Measurements from ENCODE around the gene TFCP2. TPM values are rescaled to one million over a fixed set of nuclear protein-coding genes. Genes with fewer than 3 reads are reported as not detected.

Gene TFCP2
- total and polyA plus RNA-seq, 4 experiments from 2014 or later, result 6.0 to 40.0 (median 25.9) TPM

DNA sequence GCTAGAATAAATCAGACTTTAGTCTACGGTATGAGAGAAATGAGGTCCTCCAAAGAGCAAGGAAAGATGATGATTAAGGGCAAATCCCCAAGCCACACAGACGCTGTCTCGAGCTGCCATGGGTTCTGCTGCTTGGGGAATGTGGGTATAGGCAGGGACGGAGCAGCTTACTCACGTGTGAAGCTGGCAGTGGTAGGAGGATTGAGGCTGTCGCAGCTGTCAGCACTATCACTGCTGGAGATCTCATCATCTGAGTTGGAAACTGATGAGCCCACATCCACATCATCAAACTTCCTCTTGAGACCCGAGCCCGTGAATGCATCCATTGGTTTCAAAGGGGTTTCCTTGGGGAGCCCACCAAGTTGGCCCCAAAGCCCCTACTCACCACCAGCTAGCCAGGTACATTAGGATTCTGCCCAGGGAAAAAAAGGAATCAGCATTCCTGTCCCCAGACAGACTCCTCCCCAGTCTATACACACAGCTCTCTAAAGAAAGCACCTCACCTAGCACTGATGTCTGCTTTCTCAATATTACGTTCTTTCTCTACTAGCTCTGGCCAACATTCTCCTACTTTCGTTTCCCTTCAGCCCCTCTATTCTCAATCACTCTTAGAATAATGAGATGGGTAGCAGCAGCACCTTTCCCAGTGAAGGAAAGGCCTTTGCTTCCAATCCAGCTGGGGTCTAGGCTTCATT lies 96.6 kb downstream of the TFCP2 start:
- Histone ChIP-seq H3K36me3 (ENCODE audit: insufficient read depth, low read length) (peaks cover 14% of the 10 kb centered on the region), H3K27ac (ENCODE audit: low read depth, low read length) (no peak overlapping the region), H3K27me3 (ENCODE audit: insufficient read depth, low read length) (no peaks in the 10 kb centered on the region), H3K4me3 (ENCODE audit: low read length in 2 of 2) (no peak overlapping the region), H3K9me3 (ENCODE audit: control insufficient read depth in 1 of 2, low read length in 2 of 2) (no peaks in the 10 kb centered on the region), H3K4me1 (ENCODE audit: insufficient read depth, low read length) (peaks cover 9% of the 10 kb centered on the region)
- POLR2A ChIA-PET (ENCODE audit: partially characterized antibody), result interaction anchor here (1.6 kb wide), 1 partner anchor 141 kb away, joined by 4 read pairs; the partner anchor contains the start of gene POU6F1
- Mint-ChIP-seq H3K9me3 (peaks cover 0 to 1% (median 0%) of the 10 kb centered on the region in 8 donors), H3K4me3 (peak overlapping the region in 2 of 8 donors; percentile 46 to 52), H3K27ac (peak overlapping the region; percentile 47 to 90 (median 70)), H3K36me3 (peaks cover 7 to 27% of the 10 kb centered on the region in 2 donors), H3K4me1 (peaks cover 21 to 40% (median 32%) of the 10 kb centered on the region in 4 donors), H3K27me3 (no peaks in the 10 kb centered on the region)
- CTCF ChIA-PET (ENCODE audit: partially characterized antibody), result interaction anchor here (1.1 to 1.7 kb wide), 4 partner anchors 14 to 311 kb away, joined by 3 to 4 read pairs (median 3); no protein-coding TSS in a partner anchor
- intact Hi-C loops (cut with micrococcal nuclease), result no loop called here
- DNase-seq, result no peak

DNA sequence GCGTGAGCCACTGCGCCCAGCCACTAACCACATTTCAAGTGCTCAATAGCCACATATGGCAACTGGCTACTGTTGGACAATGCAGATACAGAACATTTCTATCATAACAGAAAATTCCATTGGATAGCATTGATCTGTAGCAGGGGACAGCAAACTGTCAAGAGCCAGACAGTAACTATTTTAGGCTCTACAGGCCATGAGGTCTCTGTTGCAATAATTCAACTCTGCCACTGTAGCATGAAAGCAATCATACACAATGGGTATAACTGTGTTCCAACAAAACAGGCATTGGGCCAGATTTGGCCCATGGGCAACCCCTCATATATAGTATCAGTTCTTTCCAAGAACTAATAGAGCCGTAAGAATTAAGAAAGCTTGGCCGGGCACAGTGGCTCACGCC lies 97.5 kb downstream of the TFCP2 start:
- no peaks in the 10 kb centered on the region for H3K27me3 Mint-ChIP-seq
- Histone ChIP-seq H3K27me3 (ENCODE audit: insufficient read depth, low read length) (no peaks in the 10 kb centered on the region), H3K27ac (ENCODE audit: low read depth, low read length) (no peak overlapping the region), H3K36me3 (ENCODE audit: insufficient read depth, low read length) (peaks cover 15% of the 10 kb centered on the region), H3K4me3 (ENCODE audit: low read length in 2 of 2) (no peak overlapping the region), H3K9me3 (ENCODE audit: control insufficient read depth in 1 of 2, low read length in 2 of 2) (no peaks in the 10 kb centered on the region), H3K4me1 (ENCODE audit: insufficient read depth, low read length) (peaks cover 8% of the 10 kb centered on the region)
- ChIA-PET POLR2A (ENCODE audit: partially characterized antibody) (interaction anchor here (1.2 kb wide), 1 partner anchor 8 kb away, joined by 3 read pairs; no protein-coding TSS in a partner anchor), CTCF (ENCODE audit: partially characterized antibody) (interaction anchor here (1.1 kb wide), 1 partner anchor 310 kb away, joined by 3 read pairs; no protein-coding TSS in a partner anchor)
- no peak for DNase-seq
- H3K36me3 Mint-ChIP-seq, result peaks cover 7 to 29% of the 10 kb centered on the region in 2 donors
- intact Hi-C loops (cut with micrococcal nuclease), result no loop called here
- peak overlapping the region in 1 of 7 donors; percentile 70 for H3K27ac Mint-ChIP-seq
- H3K9me3 Mint-ChIP-seq, result peaks cover 0 to 1% (median 0%) of the 10 kb centered on the region in 8 donors
- peak overlapping the region in 1 of 8 donors; percentile 13 for H3K4me3 Mint-ChIP-seq
- peaks cover 17 to 35% (median 26%) of the 10 kb centered on the region in 4 donors for H3K4me1 Mint-ChIP-seq

DNA sequence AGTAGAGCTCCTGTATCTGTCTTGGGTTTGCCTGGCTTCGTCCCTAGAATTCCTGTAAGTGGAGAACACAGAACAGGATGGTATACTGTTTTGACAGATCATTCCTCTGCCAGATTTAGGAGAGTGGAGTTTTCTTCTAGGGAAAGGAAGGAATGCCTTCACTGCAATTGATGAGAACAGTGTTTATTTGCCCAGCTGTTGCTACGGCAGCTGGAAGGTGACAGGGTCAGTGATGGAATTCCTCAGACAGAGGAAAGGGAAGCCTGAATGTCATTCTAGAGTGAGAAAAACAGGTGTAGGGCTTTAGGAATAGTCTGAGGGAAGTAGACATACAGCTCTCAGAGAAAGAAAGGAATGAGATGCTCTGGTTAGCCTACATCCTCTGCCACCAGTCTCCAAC lies 101.3 kb downstream of the TFCP2 start:
- intact Hi-C loops (cut with micrococcal nuclease), result no loop called here
- Histone ChIP-seq H3K27me3 (ENCODE audit: insufficient read depth, low read length) (no peaks in the 10 kb centered on the region), H3K36me3 (ENCODE audit: insufficient read depth, low read length) (peaks cover 26% of the 10 kb centered on the region), H3K4me3 (ENCODE audit: low read length in 2 of 2) (no peak overlapping the region), H3K27ac (ENCODE audit: low read depth, low read length) (no peak overlapping the region), H3K4me1 (ENCODE audit: insufficient read depth, low read length) (peaks cover 8% of the 10 kb centered on the region), H3K9me3 (ENCODE audit: control insufficient read depth in 1 of 2, low read length in 2 of 2) (no peaks in the 10 kb centered on the region)
- H3K36me3 Mint-ChIP-seq, result peaks cover 19 to 47% of the 10 kb centered on the region in 2 donors
- POLR2A ChIA-PET (ENCODE audit: partially characterized antibody), result no interaction called here
- no peaks in the 10 kb centered on the region for H3K27me3 Mint-ChIP-seq
- H3K27ac Mint-ChIP-seq, result peak overlapping the region in 1 of 7 donors; percentile 12
- H3K9me3 Mint-ChIP-seq, result no peaks in the 10 kb centered on the region
- H3K4me3 Mint-ChIP-seq, result no peak overlapping the region
- CTCF ChIA-PET (ENCODE audit: partially characterized antibody), result no interaction called here
- H3K4me1 Mint-ChIP-seq, result peaks cover 5 to 12% (median 8%) of the 10 kb centered on the region in 4 donors
- no peak for DNase-seq

DNA sequence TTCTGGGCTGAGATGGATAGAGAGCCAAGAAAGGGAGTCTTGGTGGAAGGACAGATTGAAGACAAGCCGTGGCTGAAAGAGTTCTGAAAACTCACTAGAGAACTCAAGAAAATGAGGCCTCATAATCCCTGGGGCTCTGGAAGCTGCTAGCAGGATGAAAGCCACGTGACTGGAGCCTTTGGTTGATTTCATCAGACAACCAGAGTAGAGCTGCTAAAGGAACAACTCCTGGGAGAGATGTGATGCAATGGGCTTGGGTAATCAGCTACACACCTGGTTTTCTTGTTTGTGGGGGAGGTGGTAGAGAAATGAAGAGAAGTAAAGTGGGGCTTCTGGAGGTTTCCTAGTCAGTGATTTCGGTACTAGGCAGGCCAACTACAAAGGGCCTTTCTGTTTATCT lies 102.9 kb downstream of the TFCP2 start:
- intact Hi-C loops (cut with micrococcal nuclease), result no loop called here
- Histone ChIP-seq H3K4me1 (ENCODE audit: insufficient read depth, low read length) (no peaks in the 10 kb centered on the region), H3K4me3 (ENCODE audit: low read length in 2 of 2) (no peak overlapping the region), H3K36me3 (ENCODE audit: insufficient read depth, low read length) (peaks cover 27% of the 10 kb centered on the region), H3K9me3 (ENCODE audit: control insufficient read depth in 1 of 2, low read length in 2 of 2) (no peaks in the 10 kb centered on the region), H3K27ac (ENCODE audit: low read depth, low read length) (no peak overlapping the region), H3K27me3 (ENCODE audit: insufficient read depth, low read length) (no peaks in the 10 kb centered on the region)
- no peak overlapping the region for H3K4me3 Mint-ChIP-seq
- no peaks in the 10 kb centered on the region for H3K27me3 Mint-ChIP-seq
- H3K9me3 Mint-ChIP-seq, result no peaks in the 10 kb centered on the region
- POLR2A ChIA-PET (ENCODE audit: partially characterized antibody), result interaction anchor here (1.2 kb wide), 1 partner anchor 12 kb away, joined by 3 read pairs; no protein-coding TSS in a partner anchor
- H3K27ac Mint-ChIP-seq, result peak overlapping the region in 3 of 7 donors; percentile 46 to 72 (median 59)
- CTCF ChIA-PET (ENCODE audit: partially characterized antibody), result interaction anchor here (1.0 kb wide), 1 partner anchor 201 kb away, joined by 3 read pairs; no protein-coding TSS in a partner anchor
- no peaks in the 10 kb centered on the region for H3K4me1 Mint-ChIP-seq
- peaks cover 19 to 57% of the 10 kb centered on the region in 2 donors for H3K36me3 Mint-ChIP-seq
- DNase-seq, result no peak

DNA sequence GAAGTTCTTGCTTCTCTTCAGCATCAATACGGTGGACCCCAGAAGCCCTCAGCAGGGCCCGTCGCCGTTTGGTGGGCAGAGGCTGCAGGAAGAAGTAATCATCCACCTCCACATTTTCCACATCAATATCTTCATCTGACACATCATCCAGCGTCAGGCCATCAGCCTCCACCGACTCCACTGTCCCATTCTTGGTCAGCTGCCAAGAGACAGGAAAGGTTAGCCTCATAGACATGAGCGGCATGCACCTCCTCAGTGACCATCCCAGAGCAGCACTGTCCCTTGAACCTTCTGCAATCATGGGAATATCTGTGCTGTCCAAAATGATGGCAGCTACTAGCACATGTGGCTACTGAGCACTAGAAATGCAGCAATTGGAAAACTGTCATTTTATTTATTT lies 105.2 kb downstream of the TFCP2 start:
- peak overlapping the region in 3 of 7 donors; percentile 47 to 93 (median 51) for H3K27ac Mint-ChIP-seq

DNA sequence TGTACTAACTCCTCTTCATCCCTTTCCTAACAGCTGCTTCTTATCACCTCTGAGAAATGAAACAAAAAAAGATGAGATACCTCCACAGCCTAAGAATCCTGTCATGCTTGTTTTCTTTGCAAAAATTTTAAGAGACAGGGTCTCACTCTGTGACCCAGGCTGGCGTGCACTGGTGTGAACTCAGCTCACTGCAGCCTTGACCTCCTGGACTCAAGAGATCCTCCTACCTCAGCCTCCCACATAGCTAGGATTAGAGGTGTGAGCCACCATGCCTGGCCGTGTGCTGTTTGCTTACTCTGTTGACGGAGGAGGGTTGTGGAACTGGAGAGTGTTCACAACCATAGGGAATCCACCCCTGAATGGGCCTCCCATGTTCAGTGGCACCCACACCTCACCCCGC lies 105.7 kb downstream of the TFCP2 start:
- Histone ChIP-seq H3K4me3 (ENCODE audit: low read length in 2 of 2) (no peak overlapping the region), H3K36me3 (ENCODE audit: insufficient read depth, low read length) (peaks cover 44% of the 10 kb centered on the region), H3K27me3 (ENCODE audit: insufficient read depth, low read length) (no peaks in the 10 kb centered on the region), H3K27ac (ENCODE audit: low read depth, low read length) (no peak overlapping the region), H3K9me3 (ENCODE audit: control insufficient read depth in 1 of 2, low read length in 2 of 2) (no peaks in the 10 kb centered on the region), H3K4me1 (ENCODE audit: insufficient read depth, low read length) (no peaks in the 10 kb centered on the region)
- no peak for DNase-seq
- Mint-ChIP-seq H3K4me3 (no peak overlapping the region), H3K9me3 (no peaks in the 10 kb centered on the region), H3K36me3 (peaks cover 28 to 63% of the 10 kb centered on the region in 2 donors), H3K27ac (peak overlapping the region in 1 of 7 donors; percentile 12), H3K4me1 (no peaks in the 10 kb centered on the region), H3K27me3 (no peaks in the 10 kb centered on the region)
- intact Hi-C loops (cut with micrococcal nuclease), result no loop called here
- POLR2A ChIA-PET (ENCODE audit: partially characterized antibody), result interaction anchor here (1.0 kb wide), 1 partner anchor 16 kb away, joined by 3 read pairs; the partner anchor contains the start of gene CSRNP2
- CTCF ChIA-PET (ENCODE audit: partially characterized antibody), result interaction anchor here (1.0 kb wide), 1 partner anchor 16 kb away, joined by 3 read pairs; the partner anchor contains the start of gene CSRNP2

More for the DNA sequence above, 105.2 kb downstream of the TFCP2 start:
- H3K27me3 Mint-ChIP-seq, result no peaks in the 10 kb centered on the region
- Histone ChIP-seq H3K27ac (ENCODE audit: low read depth, low read length) (no peak overlapping the region), H3K36me3 (ENCODE audit: insufficient read depth, low read length) (peaks cover 42% of the 10 kb centered on the region), H3K4me1 (ENCODE audit: insufficient read depth, low read length) (no peaks in the 10 kb centered on the region), H3K9me3 (ENCODE audit: control insufficient read depth in 1 of 2, low read length in 2 of 2) (no peaks in the 10 kb centered on the region), H3K27me3 (ENCODE audit: insufficient read depth, low read length) (no peaks in the 10 kb centered on the region), H3K4me3 (ENCODE audit: low read length in 2 of 2) (no peak overlapping the region)
- ChIA-PET CTCF (ENCODE audit: partially characterized antibody) (no interaction called here), POLR2A (ENCODE audit: partially characterized antibody) (no interaction called here)
- no peak overlapping the region for H3K4me3 Mint-ChIP-seq
- H3K9me3 Mint-ChIP-seq, result no peaks in the 10 kb centered on the region
- intact Hi-C loops (cut with micrococcal nuclease), result no loop called here
- peaks cover 26 to 61% of the 10 kb centered on the region in 2 donors for H3K36me3 Mint-ChIP-seq
- H3K4me1 Mint-ChIP-seq, result no peaks in the 10 kb centered on the region
- no peak for DNase-seq

DNA sequence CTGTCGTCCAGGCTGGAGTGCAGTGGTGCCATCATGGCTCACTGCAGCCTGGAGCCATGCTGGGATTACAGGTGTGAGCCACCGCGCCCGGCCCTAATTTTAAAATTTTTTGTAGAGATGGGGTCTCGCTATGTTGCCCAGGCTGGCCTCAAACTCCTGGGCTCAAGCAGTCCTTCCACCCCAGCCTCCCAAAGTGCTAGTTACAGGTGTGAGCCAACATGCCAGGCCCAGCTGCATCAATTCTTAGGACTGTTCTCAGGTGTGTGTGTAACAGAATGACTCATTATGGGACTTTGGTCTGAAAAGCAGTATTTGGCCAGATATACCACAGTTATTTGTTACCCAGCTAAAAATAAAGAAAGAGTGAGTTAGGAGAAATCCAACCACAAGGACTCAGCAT lies 107.4 kb downstream of the TFCP2 start:
- no peak overlapping the region for H3K4me3 ChIP-seq (ENCODE audit: low read length in 2 of 2)
- peak overlapping the region in 2 of 7 donors; percentile 13 to 35 for H3K27ac Mint-ChIP-seq
- DNase-seq, result no peak
- no peaks in the 10 kb centered on the region for H3K9me3 Mint-ChIP-seq
- H3K27me3 Mint-ChIP-seq, result no peaks in the 10 kb centered on the region
- H3K4me1 ChIP-seq (ENCODE audit: insufficient read depth, low read length), result no peaks in the 10 kb centered on the region
- POLR2A ChIA-PET (ENCODE audit: partially characterized antibody), result interaction anchor here (0.7 kb wide), 1 partner anchor 291 kb away, joined by 3 read pairs; no protein-coding TSS in a partner anchor
- intact Hi-C loops (cut with micrococcal nuclease), result no loop called here
- peaks cover 38% of the 10 kb centered on the region for H3K36me3 ChIP-seq (ENCODE audit: insufficient read depth, low read length)
- H3K4me3 Mint-ChIP-seq, result no peak overlapping the region
- no peaks in the 10 kb centered on the region for H3K27me3 ChIP-seq (ENCODE audit: insufficient read depth, low read length)
- no peaks in the 10 kb centered on the region for H3K9me3 ChIP-seq (ENCODE audit: control insufficient read depth in 1 of 2, low read length in 2 of 2)
- no peak overlapping the region for H3K27ac ChIP-seq (ENCODE audit: low read depth, low read length)
- no peaks in the 10 kb centered on the region for H3K4me1 Mint-ChIP-seq
- CTCF ChIA-PET (ENCODE audit: partially characterized antibody), result no interaction called here
- peaks cover 25 to 60% of the 10 kb centered on the region in 2 donors for H3K36me3 Mint-ChIP-seq

Data from CD4-positive, alpha-beta memory T cell (primary cell).